PFSK-1 (cell line): ENCODE measurements around the gene ZNF431.

Experiments
- FOXP2 ChIP-seq: optimal IDR thresholded peaks from 2 replicates; pipeline ENCODE3; 2011; ENCODE audit warnings: borderline replicate concordance, control low read depth, inconsistent platforms; ENCODE audit not compliant: insufficient read depth; ENCODE audit errors: extremely low read length, extremely low read depth
- POLR2AphosphoS5 ChIP-seq: IDR thresholded peaks from 2 replicates; pipeline ENCODE4 v1.6.1; 2012; ENCODE audit warnings: low read depth, mild to moderate bottlenecking, control low read depth, low read length, moderate library complexity
- REST ChIP-seq, 2 experiments: IDR thresholded peaks; 2 replicates each; pipeline versions ENCODE4 v1.6.1 to v1.8.0; 2011 to 2012; ENCODE audit warnings: low read depth in 2 of 2, low read length in 2 of 2, control low read depth in 1 of 2, inconsistent platforms in 1 of 2, mild to moderate bottlenecking in 1 of 2, moderate library complexity in 1 of 2; ENCODE audit not compliant: insufficient read depth in 1 of 2
- SIN3A ChIP-seq: IDR thresholded peaks from 2 replicates; pipeline ENCODE4 v1.6.1; 2012; ENCODE audit warnings: mild to moderate bottlenecking, low read length, moderate library complexity, borderline replicate concordance; ENCODE audit not compliant: insufficient read depth
- TAF1 ChIP-seq: IDR thresholded peaks from 2 replicates; pipeline ENCODE4 v1.6.1; 2012; ENCODE audit warnings: low read length, control low read depth, borderline replicate concordance; ENCODE audit not compliant: insufficient read depth

The ZNF431 gene

GRCh38 chr19:21233691-21234090, 91.9 kb downstream of the ZNF431 start:
- TF ChIP-seq SIN3A (no peak), POLR2AphosphoS5 (no peak), REST (IDR thresholded peaks at IDR 0.05; ENCODE audit: insufficient read depth in 1 of 2, low read depth in 2 of 2, low read length in 2 of 2) (no peak), FOXP2 (no peak), TAF1 (no peak)

- TF ChIP-seq FOXP2 = no peak
- no peak for TF ChIP-seq SIN3A
- TF ChIP-seq REST (IDR thresholded peaks at IDR 0.05; ENCODE audit: insufficient read depth in 1 of 2, low read depth in 2 of 2, low read length in 2 of 2) = no peak
- TF ChIP-seq POLR2AphosphoS5 = no peak
- TF ChIP-seq TAF1 = no peak
Measured at GRCh38 chr19:21238670-21239069, 96.8 kb downstream of the ZNF431 start.
